AG10803 (cell line): Measurements from ENCODE around the gene OSM.

Experiments used
- DNase-seq: peaks from one replicate; pipeline ENCODE4 v3.0.0; 2010; ENCODE audit warnings: low read depth
- H3K4me3 ChIP-seq: 2 replicates; pipeline ENCODE4 v1.5.1; 2011; ENCODE audit warnings: mild to moderate bottlenecking, low read length, control low read depth
- TF ChIP-seq, protein P1 (sequence below): conservative IDR thresholded peaks from 2 replicates; pipeline ENCODE4 v1.5.1; 2011; ENCODE audit warnings: mild to moderate bottlenecking, low read length, control low read depth, inconsistent platforms

OSM gene

GRCh38 chr22:30277547-30278344 lies 11.1 kb upstream of the OSM start:
- TF ChIP-seq, protein P1, sequence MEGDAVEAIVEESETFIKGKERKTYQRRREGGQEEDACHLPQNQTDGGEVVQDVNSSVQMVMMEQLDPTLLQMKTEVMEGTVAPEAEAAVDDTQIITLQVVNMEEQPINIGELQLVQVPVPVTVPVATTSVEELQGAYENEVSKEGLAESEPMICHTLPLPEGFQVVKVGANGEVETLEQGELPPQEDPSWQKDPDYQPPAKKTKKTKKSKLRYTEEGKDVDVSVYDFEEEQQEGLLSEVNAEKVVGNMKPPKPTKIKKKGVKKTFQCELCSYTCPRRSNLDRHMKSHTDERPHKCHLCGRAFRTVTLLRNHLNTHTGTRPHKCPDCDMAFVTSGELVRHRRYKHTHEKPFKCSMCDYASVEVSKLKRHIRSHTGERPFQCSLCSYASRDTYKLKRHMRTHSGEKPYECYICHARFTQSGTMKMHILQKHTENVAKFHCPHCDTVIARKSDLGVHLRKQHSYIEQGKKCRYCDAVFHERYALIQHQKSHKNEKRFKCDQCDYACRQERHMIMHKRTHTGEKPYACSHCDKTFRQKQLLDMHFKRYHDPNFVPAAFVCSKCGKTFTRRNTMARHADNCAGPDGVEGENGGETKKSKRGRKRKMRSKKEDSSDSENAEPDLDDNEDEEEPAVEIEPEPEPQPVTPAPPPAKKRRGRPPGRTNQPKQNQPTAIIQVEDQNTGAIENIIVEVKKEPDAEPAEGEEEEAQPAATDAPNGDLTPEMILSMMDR, result no peak
- peak; percentile 55 for DNase-seq
- H3K4me3 ChIP-seq, result no peak overlapping the region

- no peak for DNase-seq
- TF ChIP-seq, protein P1, result no peak
- H3K4me3 ChIP-seq, result no peak overlapping the region
These were observed 9.4 kb upstream of the OSM start for GRCh38 chr22:30276039-30276438.

- no peak for DNase-seq
- H3K4me3 ChIP-seq, result no peak overlapping the region
- TF ChIP-seq, protein P1, result no peak
These were observed 9.0 kb upstream of the OSM start for GRCh38 chr22:30275625-30276024.

- TF ChIP-seq, protein P1, result no peak
- no peak overlapping the region for H3K4me3 ChIP-seq
- no peak for DNase-seq
These were observed 7.8 kb upstream of the OSM start for GRCh38 chr22:30274437-30274812.

- TF ChIP-seq, protein P1, result no peak
- no peak overlapping the region for H3K4me3 ChIP-seq
- no peak for DNase-seq
These were observed 7.2 kb upstream of the OSM start for GRCh38 chr22:30273711-30274436.

GRCh38 chr22:30272781-30273601 lies 6.3 kb upstream of the OSM start:
- DNase-seq, result no peak
- TF ChIP-seq, protein P1, result no peak
- no peak overlapping the region for H3K4me3 ChIP-seq
